ENCODE measurements around the gene COX10.

GRCh38 chr17:14058051-14058450, 11.3 kb upstream of the COX10 start:
- TF ChIP-seq CTCF (conservative IDR thresholded peaks at IDR 0.05) (no peak), ZFX (IDR thresholded peaks at IDR 0.05) (no peak)
